Activated gamma-delta T cell treated with Interleukin-2 at 50 U/mL for 16 hours (primary cell): ENCODE results near the gene TCEANC2.
A peak's percentile ranks its signal among the peaks of the same experiment; 100 is the strongest.
"Not testable (repeated sequence)": the region's sequence is repeated elsewhere in the genome, so short reads cannot be mapped to it uniquely, and the experiment has no call there.

Source experiments
- DNase-seq: peaks from one replicate; pipeline ENCODE4 v3.0.0-alpha.2; 2020

The TCEANC2 gene

DNA sequence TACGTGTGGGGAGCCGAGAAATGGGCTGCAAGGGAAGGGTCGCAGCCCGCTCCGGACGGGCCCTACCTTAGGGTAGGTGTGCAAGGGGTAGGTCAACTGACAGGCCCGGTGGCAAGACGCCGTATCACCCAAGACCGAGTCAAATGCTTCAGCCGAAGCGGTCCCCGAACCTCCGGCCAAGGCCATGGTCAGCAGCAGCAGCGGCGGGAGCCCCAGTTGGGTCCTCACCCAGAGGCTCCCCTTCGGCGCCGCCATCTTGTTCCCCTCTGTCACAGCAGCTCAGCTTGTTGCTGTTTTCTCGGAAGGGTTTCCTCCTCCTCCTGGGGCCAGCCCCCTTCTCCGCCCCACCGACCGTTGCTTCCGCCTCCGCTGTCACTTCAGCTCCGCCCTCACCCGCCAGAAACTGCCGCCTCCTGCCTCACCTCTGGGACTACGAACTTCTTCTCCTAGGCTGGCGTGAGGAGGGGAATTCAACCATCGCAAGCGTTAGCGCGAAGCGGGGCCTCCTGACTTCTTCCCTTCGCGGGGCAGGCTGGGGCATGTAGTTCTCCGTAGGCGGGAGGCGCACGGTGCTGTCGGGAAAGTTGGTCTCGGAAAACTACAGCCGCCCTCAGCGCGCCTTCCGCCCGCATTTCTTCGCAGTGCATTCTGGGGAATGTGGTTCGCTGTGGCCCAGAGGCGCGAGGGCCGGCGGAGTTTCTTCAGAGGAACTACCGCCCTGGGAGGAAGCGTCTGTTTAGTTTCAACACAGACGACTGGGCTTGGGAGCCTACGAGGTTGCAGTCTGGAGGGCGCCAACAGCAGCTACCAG, at the start of gene TCEANC2, which contains the start of gene TMEM59:
Gene TCEANC2, plus strand, starts transcription at position 675 of the 811 bp plus-strand sequence. CDS start 815 bp downstream, outside the sequence.
Gene TMEM59, minus strand, starts transcription at position 271 of the 811 bp plus-strand sequence. Its CDS starts 16 bp downstream, at position 255.
- DNase-seq: peak; percentile 96

DNA sequence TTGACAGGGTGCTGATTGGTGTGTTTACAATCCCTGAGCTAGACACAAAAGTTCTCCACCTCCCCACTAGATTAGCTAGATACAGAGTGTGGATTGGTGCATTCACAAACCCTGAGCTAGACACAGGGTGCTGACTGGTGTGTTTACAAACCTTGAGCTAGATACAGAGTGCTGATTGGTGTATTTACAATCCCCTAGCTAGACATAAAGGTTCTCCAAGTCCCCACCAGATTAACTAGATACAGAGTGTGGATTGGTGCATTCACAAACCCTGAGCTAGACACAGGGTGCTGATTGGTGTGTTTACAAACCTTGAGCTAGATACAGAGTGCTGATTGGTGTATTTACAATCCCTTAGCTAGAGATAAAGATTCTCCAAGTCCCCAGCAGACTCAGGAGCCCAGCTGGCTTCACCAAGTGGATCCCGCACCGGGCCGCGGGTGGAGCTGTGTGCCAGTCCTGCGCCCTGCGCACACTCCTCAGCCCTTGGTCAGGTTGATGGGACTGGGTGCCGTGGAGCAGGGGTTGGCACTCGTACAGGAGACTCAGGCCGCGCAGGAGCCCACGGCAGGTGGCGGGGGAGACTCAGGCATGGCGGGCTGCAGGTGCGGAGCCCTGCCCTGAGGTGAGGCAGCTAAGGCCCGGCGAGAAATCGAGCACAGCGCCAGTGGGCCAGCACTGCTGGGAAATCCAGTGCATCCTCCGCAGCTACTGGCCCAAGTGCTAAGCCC, 49.5 kb upstream of the TCEANC2 start:
- DNase-seq: not testable (repeated sequence)

DNA sequence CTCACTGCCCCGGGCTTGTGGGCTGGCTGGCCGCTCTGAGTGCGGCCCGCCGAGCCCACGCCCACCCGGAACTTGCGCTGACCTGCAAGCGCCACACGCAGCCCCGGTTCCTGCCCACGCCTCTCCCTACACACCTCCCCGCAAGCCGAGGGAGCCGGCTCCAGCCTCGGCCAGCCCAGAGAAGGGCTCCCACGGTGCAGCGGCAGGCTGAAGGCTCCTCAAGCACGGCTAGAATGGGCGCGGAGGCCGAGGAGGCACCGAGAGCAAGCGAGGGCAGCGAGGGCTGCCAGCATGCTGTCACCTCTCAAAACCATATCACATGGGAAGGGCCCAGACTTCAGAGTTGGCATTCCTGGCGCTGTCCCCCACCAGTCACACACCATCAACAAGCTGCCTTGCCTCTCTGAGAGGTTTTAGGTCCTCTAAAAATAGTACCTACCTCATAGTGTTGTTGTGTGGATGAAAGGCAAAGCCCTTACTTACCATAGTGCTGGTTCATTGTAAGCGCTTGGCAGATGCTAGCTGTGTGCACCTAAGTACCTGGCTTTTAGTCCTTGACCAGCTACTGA, 48.8 kb upstream of the TCEANC2 start:
- no peak for DNase-seq

DNA sequence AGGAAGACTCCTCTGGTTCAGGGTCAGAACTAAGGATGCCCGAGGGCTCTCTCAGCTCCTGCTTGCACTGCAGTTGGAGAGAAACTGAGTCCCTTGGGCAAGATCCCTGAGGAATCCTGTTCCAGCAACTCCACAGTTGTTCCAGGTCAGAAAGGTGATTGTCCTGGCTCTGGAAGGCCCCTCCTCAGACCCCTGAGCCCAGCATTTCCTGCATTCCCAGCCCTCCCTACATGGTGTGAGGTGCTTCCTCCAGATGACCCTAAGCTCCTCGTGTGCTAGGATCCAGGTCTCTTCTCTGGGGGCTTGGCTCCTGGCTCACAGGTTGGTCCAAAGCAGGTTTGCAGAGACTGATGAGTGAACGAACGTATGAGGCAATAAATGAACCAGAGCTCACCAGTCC, 46.9 kb upstream of the TCEANC2 start:
- DNase-seq: no peak

DNA sequence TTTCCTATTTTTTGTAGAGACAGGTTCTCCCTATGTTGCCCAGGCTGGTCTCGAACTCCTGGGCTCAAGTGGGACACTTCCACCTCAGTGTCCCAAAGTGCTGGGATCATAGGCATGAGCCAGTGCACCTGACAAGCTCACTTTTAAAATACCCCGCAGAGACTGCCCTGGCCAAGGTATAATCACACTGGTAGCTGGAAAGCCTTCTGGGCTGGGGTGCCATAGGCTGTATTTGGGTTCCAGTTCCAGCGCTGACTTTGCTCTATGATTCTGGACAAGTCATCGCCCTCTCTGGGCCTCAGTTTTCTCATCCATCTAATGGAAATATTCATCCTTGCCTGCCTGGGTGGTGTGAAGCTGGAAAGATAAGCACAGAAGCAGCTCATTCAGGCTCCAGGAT, 45.8 kb upstream of the TCEANC2 start:
- DNase-seq: no peak

DNA sequence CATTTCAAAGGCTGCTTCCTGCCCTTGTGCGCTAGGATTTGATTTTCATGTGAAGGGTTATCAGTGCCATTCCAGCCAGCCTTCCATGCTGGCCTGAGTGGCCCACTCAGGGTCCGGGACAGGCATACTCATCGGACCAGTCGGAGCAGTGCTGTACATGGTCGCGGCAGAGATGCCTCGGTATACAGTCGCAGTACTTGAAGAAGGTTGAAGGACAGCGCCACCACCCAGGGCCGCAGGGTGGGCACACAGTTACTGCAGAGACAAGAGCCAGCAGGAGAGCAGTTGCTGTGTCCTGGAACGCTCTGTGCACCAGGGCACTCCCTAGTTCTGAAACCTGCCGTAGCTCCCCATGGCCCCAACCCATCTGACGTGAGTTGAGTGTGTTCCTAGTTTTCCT, 44.5 kb upstream of the TCEANC2 start:
- DNase-seq: no peak

DNA sequence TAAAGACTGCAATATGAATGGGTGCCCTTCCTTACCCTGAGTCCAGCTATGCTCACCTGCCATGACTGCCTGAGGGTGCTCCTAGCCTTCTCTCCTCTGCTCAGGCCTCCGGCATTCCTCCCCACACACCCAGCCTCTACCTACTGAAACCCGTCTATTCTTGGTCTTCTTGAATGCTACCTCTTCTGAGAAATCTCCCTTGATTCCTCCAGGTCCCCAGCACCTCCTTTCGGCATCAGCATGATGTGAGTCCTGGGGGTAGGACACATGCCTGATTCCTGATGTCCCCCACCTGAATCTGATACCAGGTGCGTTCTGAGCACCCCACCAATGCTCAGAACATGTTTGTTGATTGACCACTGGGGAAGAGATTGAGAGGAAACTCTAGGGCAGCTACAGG, 44.0 kb upstream of the TCEANC2 start:
- no peak for DNase-seq

DNA sequence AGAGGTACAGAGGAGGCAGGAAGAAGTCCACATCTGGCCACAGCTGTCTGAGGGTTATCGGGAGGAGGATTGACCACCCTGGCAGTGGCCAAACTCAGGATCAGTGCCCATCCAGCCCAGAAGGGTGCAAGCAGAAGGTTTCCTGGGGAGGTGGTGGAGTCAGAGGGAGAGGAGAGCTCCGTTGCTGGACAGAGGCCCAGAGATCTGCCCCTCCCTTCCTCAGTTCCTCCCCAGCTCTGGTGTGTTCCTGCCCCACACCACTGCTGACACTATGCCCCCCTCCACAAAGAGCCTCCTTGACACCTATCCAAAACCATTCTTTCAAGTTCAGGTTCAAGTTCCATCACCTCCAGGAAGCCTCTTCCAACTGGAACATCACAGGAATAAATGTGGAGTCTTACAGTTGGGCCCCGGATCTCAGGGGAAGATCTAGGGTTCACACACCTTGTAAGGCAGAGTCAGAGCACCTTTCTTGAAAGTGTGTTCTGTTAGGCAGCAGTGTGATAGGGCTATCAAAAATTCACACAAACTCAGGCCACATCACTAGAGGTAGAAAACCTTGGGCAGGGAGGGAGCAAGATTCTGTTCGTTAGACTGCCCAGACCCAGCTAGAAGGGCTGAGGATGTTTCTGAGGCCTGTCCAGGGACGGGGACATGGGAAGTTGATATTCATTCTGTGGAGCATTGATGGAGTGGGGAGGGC, 42.8 kb upstream of the TCEANC2 start:
- DNase-seq: no peak

DNA sequence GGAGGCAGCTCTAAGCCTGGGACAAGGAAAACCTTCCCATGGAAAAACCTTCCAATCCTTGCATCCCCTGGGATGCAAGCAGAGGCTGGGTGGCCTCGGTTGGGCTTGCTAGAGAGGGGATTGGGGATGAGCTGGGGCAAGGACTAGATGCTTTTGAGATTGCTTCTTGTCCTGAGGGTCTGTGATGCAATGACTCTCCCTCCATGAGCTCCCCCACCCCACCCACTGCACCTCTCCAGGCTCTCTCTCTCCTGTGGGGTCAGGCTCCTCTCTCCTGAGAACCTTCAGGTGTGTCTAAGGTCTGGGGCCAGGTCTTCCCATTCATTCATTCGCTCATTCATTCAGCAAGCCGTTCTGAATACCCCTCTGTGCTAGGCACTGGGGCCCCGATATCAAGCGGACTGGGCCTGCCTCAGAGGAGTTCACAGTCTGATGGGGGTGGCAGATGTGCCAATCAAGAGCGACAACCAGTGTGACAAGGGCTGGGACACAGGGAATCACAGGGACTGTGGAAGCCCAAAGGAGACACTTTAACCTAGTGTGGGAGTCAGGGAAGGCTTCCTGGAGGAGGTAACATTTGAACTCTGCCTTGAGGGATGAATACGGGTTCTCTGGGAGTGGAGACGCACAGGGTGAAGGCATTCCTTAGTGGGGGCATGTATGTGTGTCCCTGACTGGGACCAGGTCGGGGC, 41.9 kb upstream of the TCEANC2 start:
- DNase-seq: no peak

DNA sequence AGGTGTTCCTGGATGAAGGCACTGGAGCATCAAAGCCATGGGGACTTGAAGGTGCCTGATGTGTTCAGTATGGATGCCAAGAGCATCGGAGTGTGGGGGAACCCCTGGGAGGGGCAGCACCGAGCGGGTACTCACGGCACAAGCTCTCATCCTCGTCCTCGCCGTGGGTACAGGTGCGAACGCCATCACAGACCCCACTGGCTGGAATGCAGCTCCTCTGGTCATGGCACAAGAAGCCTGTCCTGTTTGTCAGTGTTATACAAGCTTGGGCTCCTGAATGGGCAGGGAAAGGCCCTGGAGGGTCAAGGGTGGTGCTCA, 41.4 kb upstream of the TCEANC2 start:
- DNase-seq: no peak

DNA sequence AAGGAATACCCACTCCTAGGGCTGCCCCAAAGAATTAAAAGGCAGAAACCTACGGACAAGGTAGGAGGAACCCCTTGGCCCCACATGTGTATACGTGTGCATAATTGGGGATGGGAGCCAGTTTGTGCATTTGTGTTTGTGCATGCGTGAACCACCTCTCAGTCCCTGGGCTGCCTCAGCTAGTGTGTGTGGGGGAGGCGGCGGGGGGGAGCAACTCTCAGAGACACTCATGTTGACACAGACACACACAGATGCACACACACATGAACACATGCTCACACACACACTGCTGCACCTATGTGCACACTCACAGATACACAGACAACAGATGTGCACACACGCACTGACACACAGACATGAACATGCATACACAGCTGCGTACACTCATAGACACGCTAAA, 40.5 kb upstream of the TCEANC2 start:
- DNase-seq: no peak

DNA sequence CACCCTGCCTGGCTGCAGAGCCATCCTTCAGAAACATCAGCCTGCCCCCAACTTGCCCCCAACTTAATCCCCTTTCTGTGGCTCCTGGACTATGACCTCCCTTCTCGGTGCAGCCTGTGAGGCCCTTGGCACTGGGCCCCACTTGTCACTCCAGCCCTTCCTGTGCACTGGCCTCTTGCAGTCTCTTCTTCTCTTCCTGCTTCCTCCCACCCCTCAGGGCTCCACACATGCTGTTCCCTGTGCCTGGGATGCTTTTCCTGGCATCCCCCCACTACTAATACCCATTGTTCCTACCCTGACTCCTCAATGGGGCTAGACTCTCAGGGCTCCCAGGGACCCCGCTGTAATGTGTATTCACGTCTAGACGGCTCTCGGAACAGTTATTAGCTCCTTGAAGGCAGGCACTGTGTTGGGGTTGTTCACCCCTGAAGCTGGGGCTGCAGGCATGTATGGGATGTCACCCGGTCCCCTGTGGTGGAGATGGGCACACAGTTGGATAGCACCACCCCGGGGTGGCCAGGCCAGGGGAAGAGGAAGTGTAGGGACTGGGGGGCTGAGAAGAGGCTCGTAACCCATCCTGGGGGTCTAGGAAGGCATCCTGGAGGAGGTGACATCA, 39.9 kb upstream of the TCEANC2 start:
- no peak for DNase-seq

DNA sequence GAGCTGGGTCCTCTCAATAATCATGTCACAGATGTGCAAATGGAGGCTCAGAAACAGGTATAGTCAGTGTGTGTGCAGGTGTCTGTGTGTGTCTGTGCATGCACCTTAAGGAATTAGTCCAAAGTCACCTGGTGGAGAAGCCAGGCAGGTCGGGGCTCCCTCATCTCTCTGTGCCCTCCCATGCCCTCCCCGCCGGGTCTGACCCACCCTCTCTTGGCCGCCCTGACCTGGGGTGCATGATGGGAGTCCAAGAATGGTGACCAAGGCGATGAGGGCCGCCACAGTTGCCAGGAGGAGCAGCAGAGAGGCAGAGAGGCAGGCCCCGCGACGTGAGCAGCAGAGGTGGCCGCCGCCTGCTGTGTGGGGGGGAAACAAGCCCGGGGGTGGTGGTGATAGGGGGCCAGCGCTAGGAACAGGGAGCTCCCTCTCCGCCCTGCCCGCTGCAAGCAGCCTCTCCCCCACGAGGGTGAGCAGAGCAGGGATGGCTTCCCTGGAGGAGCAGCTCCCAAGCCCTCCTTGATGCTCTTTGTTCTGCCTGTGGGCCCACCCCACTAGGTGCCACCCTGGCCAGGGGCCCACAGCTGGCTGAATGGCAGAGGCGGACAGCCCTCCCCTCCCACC, 39.3 kb upstream of the TCEANC2 start:
- no peak for DNase-seq

DNA sequence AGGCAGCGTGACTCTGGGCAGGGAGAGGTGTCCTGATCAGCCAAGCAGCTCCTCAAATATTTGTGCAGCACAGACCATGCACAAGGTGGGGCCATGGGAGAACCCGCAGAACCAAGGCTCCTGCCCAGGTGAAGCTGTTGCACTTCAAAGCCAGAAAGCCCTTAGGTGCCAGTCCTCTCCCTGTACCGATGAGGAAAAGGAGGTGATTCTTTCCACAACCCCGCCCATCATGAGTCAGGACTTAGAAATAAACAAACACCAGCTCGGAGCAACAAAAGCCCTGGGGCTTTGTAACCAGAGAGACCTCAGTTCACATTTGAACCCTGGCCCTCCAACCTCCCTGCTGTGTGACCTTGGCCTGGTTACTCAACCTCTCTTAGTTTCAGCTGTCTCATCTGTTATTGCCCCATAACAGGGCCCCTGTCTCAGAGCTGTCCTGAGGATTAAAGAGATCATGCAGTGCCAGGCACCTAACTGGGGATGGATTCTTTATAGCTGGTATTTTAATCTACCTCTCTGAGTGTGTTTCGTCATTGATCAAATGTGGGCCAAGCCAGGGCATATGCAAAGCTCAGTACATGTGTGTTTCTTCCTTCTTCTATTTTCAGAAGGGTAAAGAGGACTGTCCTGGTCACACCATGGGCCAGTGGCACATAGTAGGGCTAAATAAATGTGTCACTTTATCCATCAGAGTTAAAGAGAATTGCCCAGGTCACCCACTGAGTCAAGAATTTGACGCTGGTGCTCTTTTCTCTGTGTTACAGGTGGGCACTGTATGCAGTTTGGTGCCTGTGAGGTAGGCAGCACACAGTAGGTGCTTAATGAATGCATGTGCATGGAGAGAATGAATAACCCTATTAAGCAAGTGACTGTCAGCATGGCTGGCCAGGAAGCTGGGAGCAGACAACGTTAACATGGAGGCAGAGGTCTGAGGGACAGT, 36.8 kb upstream of the TCEANC2 start:
- no peak for DNase-seq

DNA sequence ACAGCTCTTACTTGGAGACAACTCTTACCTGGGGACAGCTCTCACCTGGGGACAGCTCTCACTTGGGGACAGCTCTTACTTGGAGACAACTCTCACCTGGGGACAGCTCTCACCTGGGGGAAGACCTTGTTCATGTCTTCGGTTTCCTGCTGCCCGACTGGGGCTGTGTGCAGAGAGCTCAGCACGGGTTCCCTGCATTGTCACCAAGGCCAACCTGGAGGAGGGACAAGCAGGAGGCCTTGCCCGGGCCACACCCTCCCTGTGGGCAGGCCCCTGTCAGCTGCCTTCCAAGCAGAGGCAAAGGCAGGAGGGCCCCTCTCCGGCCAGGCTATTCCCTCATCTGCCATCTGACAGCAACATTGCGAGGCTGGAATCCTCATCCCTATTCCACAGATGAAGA, 35.4 kb upstream of the TCEANC2 start, which contains the start of gene LDLRAD1:
Gene LDLRAD1, minus strand, starts transcription at position 208 of the 400 bp plus-strand sequence. Its CDS starts 74 bp downstream, at position 134.
- DNase-seq: no peak

DNA sequence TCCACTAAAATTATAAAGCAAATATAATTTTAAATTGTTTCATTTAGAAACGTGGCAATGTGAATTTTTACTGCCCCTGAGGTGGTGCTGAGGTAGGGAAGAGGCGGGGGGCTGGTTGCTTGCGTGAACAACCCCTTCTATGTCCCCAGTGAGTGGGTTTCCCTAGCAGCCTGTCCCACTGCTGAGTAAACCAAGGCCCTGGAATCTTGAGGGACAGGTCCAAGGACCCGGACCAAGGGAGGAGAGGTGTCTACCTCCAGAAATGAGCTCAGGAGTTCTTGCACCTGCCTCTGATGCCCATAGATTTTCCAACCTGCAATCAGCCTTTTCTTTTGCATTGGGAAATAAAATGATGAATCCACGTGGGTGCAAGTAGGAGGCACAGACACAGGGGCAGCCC, 34.8 kb upstream of the TCEANC2 start:
- no peak for DNase-seq

DNA sequence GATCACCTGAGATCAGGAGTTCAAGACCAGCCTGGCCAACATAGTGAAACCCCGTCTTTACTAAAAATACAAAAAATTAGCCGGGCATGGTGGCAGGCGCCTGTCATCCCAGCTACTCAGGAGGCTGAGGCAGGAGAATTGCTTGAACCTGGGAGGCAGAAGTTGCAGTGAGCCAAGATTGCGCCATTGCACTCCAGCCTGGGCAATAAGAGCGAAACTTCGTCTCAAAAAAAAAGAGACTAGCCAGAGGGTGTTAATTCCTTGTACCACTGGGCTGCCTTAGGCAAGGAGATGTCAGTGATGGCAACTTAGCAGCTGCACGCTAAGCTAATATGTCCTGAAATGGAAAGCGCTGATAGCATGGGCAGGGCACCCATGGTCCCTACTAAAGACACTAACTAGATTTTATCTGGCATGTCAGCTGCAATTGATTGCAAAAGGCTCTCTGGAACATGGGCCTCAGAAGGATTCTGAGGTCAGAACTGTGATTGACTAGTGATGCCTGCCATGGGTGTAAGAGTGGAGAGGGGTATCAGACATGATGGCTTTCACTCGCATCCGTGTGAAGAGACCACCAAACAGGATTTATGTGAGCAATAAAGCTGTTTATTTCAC, 33.7 kb upstream of the TCEANC2 start:
- DNase-seq: not testable (repeated sequence)

DNA sequence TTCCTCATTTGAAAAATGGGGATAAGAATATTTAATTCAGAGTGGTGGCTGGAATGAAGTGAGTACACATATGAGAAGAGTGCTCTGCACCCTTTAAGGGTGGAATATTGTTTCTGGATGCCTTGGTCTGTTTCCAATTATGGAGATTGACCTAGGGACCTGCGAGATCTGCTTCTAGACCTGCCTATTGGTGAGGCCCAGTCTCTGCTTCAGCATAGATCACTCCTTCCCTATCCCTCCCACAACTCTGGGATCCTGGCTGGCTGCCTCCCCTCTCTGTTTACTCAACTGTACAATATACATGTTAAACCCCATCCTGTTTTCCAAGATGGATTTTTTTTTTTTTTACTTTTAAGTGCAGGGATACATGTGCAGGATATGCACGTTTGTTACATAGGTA, 29.1 kb upstream of the TCEANC2 start:
- DNase-seq: no peak

DNA sequence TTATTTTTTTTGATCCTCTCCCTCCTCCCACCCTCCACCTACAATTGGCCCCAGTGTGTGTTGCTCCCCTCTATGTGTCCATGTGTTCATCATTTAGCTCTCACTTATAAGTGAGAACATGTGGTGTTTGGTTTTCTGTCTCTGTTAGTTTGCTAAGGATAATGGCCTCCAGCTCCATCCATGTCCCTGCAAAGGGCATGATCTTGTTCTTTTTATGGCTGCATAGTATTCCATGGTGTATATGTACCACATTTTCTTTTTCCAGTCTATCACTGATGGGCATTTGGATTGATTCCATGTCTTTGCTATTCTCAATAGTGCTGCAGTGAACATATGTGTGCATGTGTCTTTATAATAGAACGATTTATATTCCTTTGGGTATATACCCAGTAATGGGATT, 28.6 kb upstream of the TCEANC2 start:
- not testable (repeated sequence) for DNase-seq

DNA sequence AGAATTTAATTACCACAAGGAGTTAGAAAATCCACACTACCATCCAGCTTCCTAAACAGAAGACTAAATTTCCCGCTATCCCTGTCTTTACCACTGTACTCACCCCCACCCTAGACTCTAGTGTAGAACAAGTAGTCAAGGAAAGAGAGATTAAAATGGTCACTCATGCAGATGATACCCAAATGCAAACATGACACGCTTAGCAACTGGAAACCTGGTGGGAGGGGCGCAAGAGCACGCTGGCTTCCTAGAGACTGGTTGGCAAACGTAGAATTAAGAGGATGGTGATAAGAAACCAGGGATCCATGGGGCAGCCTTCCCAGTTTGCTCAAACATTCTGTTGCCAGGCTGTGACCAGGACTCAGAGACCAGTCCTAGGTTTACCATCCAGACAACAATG, 25.6 kb upstream of the TCEANC2 start:
- no peak for DNase-seq
